GM21825 (cell line): Measurements from ENCODE around the gene DHX16.
A peak's percentile ranks its signal among the peaks of the same experiment; 100 is the strongest.

ENCODE experiments used
- ATAC-seq: cut with Tn5 transposase; IDR thresholded peaks from one replicate; pipeline ENCODE4 v1.9.1; 2021; ENCODE audit warnings: mild to moderate bottlenecking, moderate library complexity; ENCODE audit not compliant: unreplicated experiment

DHX16 gene

GRCh38 chr6:30696432-30696831, 23.6 kb upstream of the DHX16 start:
- no peak for ATAC-seq

- no peak for ATAC-seq
Observed at GRCh38 chr6:30691208-30691847, 18.5 kb upstream of the DHX16 start.

GRCh38 chr6:30690403-30691207, 17.8 kb upstream of the DHX16 start, which contains the start of gene NRM:
Gene NRM (minus strand): TSS chr6:30690984. CDS start chr6:30690974, 10 bp downstream.
- ATAC-seq: peak; percentile 24

- ATAC-seq: no peak
Observed at GRCh38 chr6:30689985-30690384, 17.2 kb upstream of the DHX16 start.

GRCh38 chr6:30689022-30689865, 16.4 kb upstream of the DHX16 start:
- no peak for ATAC-seq

GRCh38 chr6:30688569-30688968, 15.8 kb upstream of the DHX16 start:
- ATAC-seq: no peak

GRCh38 chr6:30687659-30688431, 15.0 kb upstream of the DHX16 start:
- ATAC-seq: no peak

- peak; percentile 31 for ATAC-seq
Observed at GRCh38 chr6:30686908-30687658, 14.3 kb upstream of the DHX16 start.

- no peak for ATAC-seq
Observed at GRCh38 chr6:30686009-30686907, 13.5 kb upstream of the DHX16 start, which contains the start of gene PPP1R18. Gene PPP1R18 (minus strand): TSS chr6:30686645. CDS start chr6:30686018, 627 bp downstream.

- no peak for ATAC-seq
Observed at GRCh38 chr6:30685157-30686008, 12.6 kb upstream of the DHX16 start.

- no peak for ATAC-seq
Observed at GRCh38 chr6:30684386-30685156, 11.8 kb upstream of the DHX16 start.

- ATAC-seq: no peak
Observed at GRCh38 chr6:30683980-30684338, 11.2 kb upstream of the DHX16 start.

- ATAC-seq: no peak
Observed at GRCh38 chr6:30683183-30683979, 10.6 kb upstream of the DHX16 start.

GRCh38 chr6:30682143-30683117, 9.6 kb upstream of the DHX16 start:
- ATAC-seq: peak; percentile 37

- no peak for ATAC-seq
Observed at GRCh38 chr6:30681766-30682142, 8.9 kb upstream of the DHX16 start.
